CD4-positive, alpha-beta memory T cell (primary cell): Measurements from ENCODE around the gene INO80E. TPM values are rescaled to one million over a fixed set of nuclear protein-coding genes. Genes with fewer than 3 reads are reported as not detected.

Source experiments
- CTCF ChIA-PET: fragments of 350-600 bp; sonication (Branson Sonifier 250); formaldehyde crosslinking; loops from one replicate; lab custom pipeline; 2021; ENCODE audit warnings: inconsistent platforms; ENCODE audit not compliant: partially characterized antibody; lab: Charles Lee
- POLR2A ChIA-PET: fragments of 350-600 bp; sonication (Branson Sonifier 250); formaldehyde crosslinking; loops from one replicate; lab custom pipeline; 2021; ENCODE audit not compliant: partially characterized antibody; lab: Charles Lee
- DNase-seq, 5 donors: peaks; one replicate each; pipeline versions ENCODE4 v3.0.0 to v3.0.0-alpha.2; 2020 to 2022; ENCODE audit warnings: mixed read lengths in 1 of 5
- H3K27ac ChIP-seq: one replicate; pipeline ENCODE4 v1.7.0; 2013; ENCODE audit warnings: low read depth, low read length
- H3K27me3 ChIP-seq: 2 replicates; pipeline ENCODE4 v1.7.0; 2013; ENCODE audit warnings: mild to moderate bottlenecking, low read length, moderate library complexity; ENCODE audit not compliant: insufficient read depth
- H3K36me3 ChIP-seq: 2 replicates; pipeline ENCODE4 v1.7.0; 2013; ENCODE audit warnings: mild to moderate bottlenecking, low read length, moderate library complexity; ENCODE audit not compliant: insufficient read depth
- H3K4me1 ChIP-seq: 2 replicates; pipeline ENCODE4 v1.7.0; 2013; ENCODE audit warnings: mild to moderate bottlenecking, low read length, moderate library complexity; ENCODE audit not compliant: insufficient read depth
- H3K4me3 ChIP-seq, 2 donors: one replicate each; pipeline ENCODE4 v1.7.0; 2013; ENCODE audit warnings: low read length in 2 of 2, mild to moderate bottlenecking in 1 of 2
- H3K9me3 ChIP-seq, 2 donors: one replicate each; pipeline ENCODE4 v1.7.0; 2013; ENCODE audit warnings: low read length in 2 of 2, control low read depth in 1 of 2; ENCODE audit not compliant: control insufficient read depth in 1 of 2
- H3K27ac Mint-ChIP-seq, 7 donors: one replicate each; pipeline ENCODE4 v1.8.0; 2020 to 2021; ENCODE audit warnings: mixed read lengths in 7 of 7, mild to moderate bottlenecking in 6 of 7, inconsistent platforms in 3 of 7, moderate library complexity in 3 of 7
- H3K27me3 Mint-ChIP-seq, 2 donors: one replicate each; pipeline ENCODE4 v1.8.0; 2020 to 2021; ENCODE audit warnings: mixed read lengths in 2 of 2
- H3K36me3 Mint-ChIP-seq, 2 donors: one replicate each; pipeline ENCODE4 v1.8.0; 2020 to 2021; ENCODE audit warnings: mixed read lengths in 2 of 2, inconsistent platforms in 1 of 2, mild to moderate bottlenecking in 1 of 2
- H3K4me1 Mint-ChIP-seq, 4 donors: one replicate each; pipeline ENCODE4 v1.8.0; 2020 to 2021; ENCODE audit warnings: mixed read lengths in 4 of 4, mild to moderate bottlenecking in 1 of 4
- H3K4me3 Mint-ChIP-seq, 8 donors: one replicate each; pipeline ENCODE4 v1.8.0; 2020 to 2021; ENCODE audit warnings: mixed read lengths in 8 of 8, mild to moderate bottlenecking in 7 of 8, moderate library complexity in 6 of 8, inconsistent platforms in 3 of 8
- H3K9me3 Mint-ChIP-seq, 8 donors: one replicate each; pipeline ENCODE4 v1.8.0; 2020 to 2021; ENCODE audit warnings: mixed read lengths in 8 of 8, mild to moderate bottlenecking in 5 of 8, inconsistent platforms in 3 of 8, moderate library complexity in 1 of 8
- intact Hi-C: fragments of 100-400 bp; cut with micrococcal nuclease; formaldehyde crosslinking; loops from one replicate; pipeline ENCODE4 v1.15.1; 2023
- polyA plus RNA-seq, 2 donors: library from polyadenylated mRNA; unstranded; fragments of 300-500 nt; fragmentation: Illumina TruSeq; gene quantifications; one replicate each; pipeline ENCODE4 v1.2.3, GENCODE V29; 2021
- total RNA-seq, 2 experiments: library from RNA; stranded (reverse); gene quantifications; one replicate each; pipeline ENCODE4 v1.2.3, GENCODE V29; 2021

INO80E gene
- total and polyA plus RNA-seq, 4 experiments from 2014 or later: 6.7 to 126 (median 65.5) TPM

- H3K27ac ChIP-seq: no peak overlapping the region
- CTCF ChIA-PET: interaction anchor here (1.7 kb wide), 1 partner anchor 11 kb away, joined by 4 read pairs; no protein-coding TSS in a partner anchor
These were observed 12.5 kb upstream of the INO80E start for GRCh38 chr16:29983420-29984136.

DNA sequence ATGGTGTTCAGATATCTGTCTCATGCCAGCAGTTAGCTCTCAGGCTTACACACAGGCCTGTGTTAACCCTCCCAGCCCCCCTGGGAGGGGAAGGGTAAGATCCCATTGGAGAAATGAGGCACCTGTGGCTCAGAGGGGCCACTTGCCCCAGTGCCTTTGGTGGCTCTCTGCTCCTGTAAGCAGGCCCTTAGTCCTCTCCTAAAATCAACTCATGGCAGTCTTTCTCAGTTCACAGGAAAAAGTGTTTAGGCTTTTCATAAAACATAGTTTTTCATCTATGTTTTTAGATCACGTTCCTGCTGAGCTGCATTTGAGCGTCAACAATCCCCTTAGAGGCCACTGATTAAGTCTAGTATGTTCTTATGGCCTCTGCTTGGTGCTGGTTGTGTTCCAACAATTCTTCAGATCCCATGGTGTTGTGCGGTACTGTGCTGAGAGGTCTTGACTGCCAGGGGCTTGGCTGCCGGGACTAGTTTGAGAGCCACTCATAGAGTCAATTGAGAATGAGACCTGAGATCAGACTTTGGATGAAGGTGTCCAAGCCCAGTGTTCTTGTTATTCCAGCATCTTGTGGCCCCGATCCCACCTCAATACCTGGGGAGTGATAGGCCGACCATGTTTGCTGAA lies 11.8 kb upstream of the INO80E start:
- ChIA-PET CTCF (interaction anchor here (1.7 kb wide), 1 partner anchor 11 kb away, joined by 4 read pairs; no protein-coding TSS in a partner anchor), POLR2A (no interaction called here)
- H3K9me3 Mint-ChIP-seq: no peaks in the 10 kb centered on the region
- Histone ChIP-seq H3K4me3 (no peak overlapping the region), H3K36me3 (peaks cover 82% of the 10 kb centered on the region), H3K9me3 (no peaks in the 10 kb centered on the region), H3K27ac (no peak overlapping the region), H3K27me3 (no peaks in the 10 kb centered on the region), H3K4me1 (no peaks in the 10 kb centered on the region)
- H3K27me3 Mint-ChIP-seq: no peaks in the 10 kb centered on the region
- peaks cover 54 to 81% of the 10 kb centered on the region in 2 donors for H3K36me3 Mint-ChIP-seq
- intact Hi-C loops: no loop called here
- no peak for DNase-seq
- H3K4me1 Mint-ChIP-seq: peaks cover 0 to 2% (median 0%) of the 10 kb centered on the region in 4 donors
- no peak overlapping the region for H3K27ac Mint-ChIP-seq
- no peak overlapping the region for H3K4me3 Mint-ChIP-seq

More at GRCh38 chr16:29983420-29984136, 12.5 kb upstream of the INO80E start:
- POLR2A ChIA-PET: no interaction called here
- Mint-ChIP-seq H3K27me3 (no peaks in the 10 kb centered on the region), H3K4me3 (no peak overlapping the region), H3K9me3 (no peaks in the 10 kb centered on the region), H3K36me3 (peaks cover 53 to 83% of the 10 kb centered on the region in 2 donors), H3K27ac (peak overlapping the region in 2 of 7 donors; percentile 23 to 70), H3K4me1 (no peaks in the 10 kb centered on the region)
- H3K4me1 ChIP-seq: no peaks in the 10 kb centered on the region
- no peak for DNase-seq
- no peak overlapping the region for H3K4me3 ChIP-seq
- H3K9me3 ChIP-seq: no peaks in the 10 kb centered on the region
- peaks cover 89% of the 10 kb centered on the region for H3K36me3 ChIP-seq
- intact Hi-C loops: no loop called here
- H3K27me3 ChIP-seq: no peaks in the 10 kb centered on the region

DNA sequence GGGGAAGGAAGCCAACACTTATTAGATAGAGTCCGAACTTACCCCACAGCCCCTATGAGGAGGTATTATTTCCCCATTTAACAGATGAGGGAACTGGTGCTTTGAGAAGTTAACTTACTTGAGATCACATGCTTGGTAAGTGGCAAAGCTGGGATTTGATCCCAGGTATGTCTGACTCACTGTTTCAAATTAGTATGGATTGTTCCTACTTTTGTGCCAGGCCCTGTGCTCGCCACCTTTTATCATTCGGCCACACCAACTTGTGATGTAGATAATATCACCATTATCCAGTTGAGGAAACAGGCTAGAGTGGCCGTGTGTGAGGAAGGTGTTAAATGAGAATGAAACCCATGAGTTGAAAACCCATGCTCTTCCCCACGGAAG lies 11.3 kb upstream of the INO80E start:
- Mint-ChIP-seq H3K4me3 (no peak overlapping the region), H3K27ac (no peak overlapping the region), H3K27me3 (no peaks in the 10 kb centered on the region), H3K36me3 (peaks cover 55 to 81% of the 10 kb centered on the region in 2 donors), H3K4me1 (peaks cover 0 to 2% (median 0%) of the 10 kb centered on the region in 4 donors), H3K9me3 (no peaks in the 10 kb centered on the region)
- Histone ChIP-seq H3K36me3 (peaks cover 81% of the 10 kb centered on the region), H3K9me3 (no peaks in the 10 kb centered on the region), H3K27me3 (no peaks in the 10 kb centered on the region), H3K27ac (no peak overlapping the region), H3K4me3 (no peak overlapping the region), H3K4me1 (no peaks in the 10 kb centered on the region)
- intact Hi-C loops: no loop called here
- POLR2A ChIA-PET: no interaction called here
- CTCF ChIA-PET: interaction anchor here (1.7 kb wide), 1 partner anchor 12 kb away, joined by 4 read pairs; no protein-coding TSS in a partner anchor
- DNase-seq: no peak

GRCh38 chr16:29985271-29985811 lies 10.7 kb upstream of the INO80E start:
- no peaks in the 10 kb centered on the region for H3K27me3 Mint-ChIP-seq
- no peak overlapping the region for H3K4me3 Mint-ChIP-seq
- H3K9me3 ChIP-seq: no peaks in the 10 kb centered on the region
- H3K36me3 ChIP-seq: peaks cover 76% of the 10 kb centered on the region
- no peak overlapping the region for H3K4me3 ChIP-seq
- ChIA-PET POLR2A (no interaction called here), CTCF (interaction anchor here (1.1 kb wide), 1 partner anchor 8 kb away, joined by 3 read pairs; no protein-coding TSS in a partner anchor)
- H3K9me3 Mint-ChIP-seq: no peaks in the 10 kb centered on the region
- H3K27me3 ChIP-seq: no peaks in the 10 kb centered on the region
- H3K36me3 Mint-ChIP-seq: peaks cover 56 to 80% of the 10 kb centered on the region in 2 donors
- no peak overlapping the region for H3K27ac Mint-ChIP-seq
- intact Hi-C loops: no loop called here
- DNase-seq: no peak
- H3K27ac ChIP-seq: no peak overlapping the region
- H3K4me1 ChIP-seq: no peaks in the 10 kb centered on the region
- peaks cover 0 to 2% (median 0%) of the 10 kb centered on the region in 4 donors for H3K4me1 Mint-ChIP-seq

- Mint-ChIP-seq H3K4me1 (peaks cover 0 to 2% (median 0%) of the 10 kb centered on the region in 4 donors), H3K36me3 (peaks cover 54 to 76% of the 10 kb centered on the region in 2 donors), H3K4me3 (no peak overlapping the region), H3K27ac (no peak overlapping the region), H3K27me3 (no peaks in the 10 kb centered on the region), H3K9me3 (no peaks in the 10 kb centered on the region)
- intact Hi-C loops: no loop called here
- no peaks in the 10 kb centered on the region for H3K9me3 ChIP-seq
- ChIA-PET CTCF (interaction anchor here (1.1 kb wide), 1 partner anchor 7 kb away, joined by 3 read pairs; no protein-coding TSS in a partner anchor), POLR2A (no interaction called here)
- H3K27me3 ChIP-seq: no peaks in the 10 kb centered on the region
- H3K36me3 ChIP-seq: peaks cover 67% of the 10 kb centered on the region
- H3K27ac ChIP-seq: no peak overlapping the region
- no peak overlapping the region for H3K4me3 ChIP-seq
- no peaks in the 10 kb centered on the region for H3K4me1 ChIP-seq
- DNase-seq: no peak
These were observed 9.8 kb upstream of the INO80E start for GRCh38 chr16:29986231-29986630.

GRCh38 chr16:29986931-29987330 lies 9.1 kb upstream of the INO80E start:
- ChIA-PET CTCF (interaction anchor here (0.9 kb wide), 1 partner anchor 163 kb away, joined by 3 read pairs; no protein-coding TSS in a partner anchor), POLR2A (no interaction called here)
- intact Hi-C loops: no loop called here
- Mint-ChIP-seq H3K36me3 (peaks cover 52 to 75% of the 10 kb centered on the region in 2 donors), H3K9me3 (no peaks in the 10 kb centered on the region), H3K27me3 (no peaks in the 10 kb centered on the region), H3K4me1 (peaks cover 0 to 2% (median 0%) of the 10 kb centered on the region in 4 donors), H3K4me3 (peak overlapping the region in 1 of 8 donors; percentile 55), H3K27ac (peak overlapping the region in 1 of 7 donors; percentile 62)
- peaks cover 60% of the 10 kb centered on the region for H3K36me3 ChIP-seq
- H3K4me3 ChIP-seq: no peak overlapping the region
- no peaks in the 10 kb centered on the region for H3K27me3 ChIP-seq
- no peaks in the 10 kb centered on the region for H3K4me1 ChIP-seq
- H3K9me3 ChIP-seq: no peaks in the 10 kb centered on the region
- no peak for DNase-seq
- H3K27ac ChIP-seq: no peak overlapping the region
